Activated T-cell treated with anti-CD3 and anti-CD28 coated beads, Interleukin-2, amount 50 U/mL, for 24 hours (primary cell): ENCODE data around the gene GOSR2.
A peak's percentile ranks its signal among the peaks of the same experiment; 100 is the strongest.
"Not testable (repeated sequence)": the region's sequence is repeated elsewhere in the genome, so short reads cannot be mapped to it uniquely, and the experiment has no call there.

Experiments used
- DNase-seq: peaks from one replicate; pipeline ENCODE4 v3.0.0-alpha.2; 2020
- H3K27ac Mint-ChIP-seq: 2 replicates; pipeline ENCODE4 v1.8.0; 2020; ENCODE audit warnings: mild to moderate bottlenecking, mixed read lengths
- H3K27me3 Mint-ChIP-seq: 2 replicates; pipeline ENCODE4 v1.8.0; 2020; ENCODE audit warnings: mixed read lengths
- H3K36me3 Mint-ChIP-seq: 2 replicates; pipeline ENCODE4 v1.8.0; 2020; ENCODE audit warnings: low read depth, mixed read lengths
- H3K4me1 Mint-ChIP-seq: 2 replicates; pipeline ENCODE4 v1.8.0; 2020; ENCODE audit warnings: low read depth, mixed read lengths
- H3K4me3 Mint-ChIP-seq: 2 replicates; pipeline ENCODE4 v1.8.0; 2020; ENCODE audit warnings: mild to moderate bottlenecking, moderate library complexity, mixed read lengths
- H3K9me3 Mint-ChIP-seq: 2 replicates; pipeline ENCODE4 v1.8.0; 2020; ENCODE audit warnings: mixed read lengths

Gene GOSR2

DNA sequence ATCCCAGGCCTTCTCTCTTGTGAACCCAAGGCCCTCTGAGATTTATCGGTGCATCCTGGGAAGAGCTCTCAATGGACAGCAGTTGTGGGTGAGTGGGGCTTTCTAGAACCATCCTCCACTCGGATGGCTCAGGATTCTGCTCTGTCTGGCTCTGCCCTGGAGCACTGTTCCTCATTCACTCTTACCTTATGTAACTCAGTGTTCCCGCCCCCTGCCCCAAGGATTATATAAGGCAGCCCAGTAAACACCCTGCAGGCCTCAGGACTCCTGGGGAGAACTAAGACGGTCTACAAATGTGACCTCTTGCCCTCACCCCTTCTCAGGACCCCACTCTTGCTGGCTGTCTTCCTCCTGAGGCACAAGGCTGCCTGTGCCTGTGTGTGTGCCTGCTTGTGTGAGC lies 52.3 kb downstream of the GOSR2 start:
- no peaks in the 10 kb centered on the region for H3K36me3 Mint-ChIP-seq
- no peaks in the 10 kb centered on the region for H3K9me3 Mint-ChIP-seq
- no peak overlapping the region for H3K4me3 Mint-ChIP-seq
- no peak overlapping the region for H3K27ac Mint-ChIP-seq
- H3K4me1 Mint-ChIP-seq: peaks cover 14% of the 10 kb centered on the region
- no peak for DNase-seq
- H3K27me3 Mint-ChIP-seq: peaks cover 35% of the 10 kb centered on the region

DNA sequence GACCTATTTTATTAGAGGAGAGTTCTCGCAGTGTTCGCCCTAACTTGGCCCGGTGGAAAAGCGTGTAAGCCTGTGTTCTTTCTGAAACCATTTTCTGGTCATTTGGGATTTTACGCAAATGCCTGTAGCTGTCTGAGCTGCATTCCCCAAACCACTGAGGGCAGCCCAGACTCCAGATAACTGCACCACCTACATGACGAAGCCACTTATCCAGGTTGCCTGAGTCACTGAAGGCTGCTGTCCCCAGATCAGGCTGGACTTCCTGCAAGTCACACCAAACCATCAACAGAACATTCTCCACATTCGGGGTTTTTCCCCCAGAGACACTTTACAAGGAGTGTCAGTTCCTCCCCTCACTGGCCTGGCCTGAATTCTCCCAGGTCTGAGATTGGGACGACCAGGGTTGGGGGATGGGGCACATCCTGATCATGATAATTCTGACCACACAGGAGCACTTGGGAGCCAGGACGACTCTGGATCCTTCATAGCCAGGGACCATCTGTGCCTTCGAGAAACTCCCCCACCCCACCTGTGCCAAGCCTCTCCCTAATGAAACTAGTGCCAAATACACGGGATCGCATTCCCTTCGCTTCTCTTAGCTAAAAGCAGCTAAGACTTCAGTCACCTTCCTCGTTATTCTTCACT lies 53.8 kb downstream of the GOSR2 start:
- DNase-seq: no peak
- H3K9me3 Mint-ChIP-seq: no peaks in the 10 kb centered on the region
- H3K27me3 Mint-ChIP-seq: peaks cover 44% of the 10 kb centered on the region
- H3K36me3 Mint-ChIP-seq: no peaks in the 10 kb centered on the region
- H3K4me1 Mint-ChIP-seq: peaks cover 14% of the 10 kb centered on the region
- H3K27ac Mint-ChIP-seq: no peak overlapping the region
- no peak overlapping the region for H3K4me3 Mint-ChIP-seq

DNA sequence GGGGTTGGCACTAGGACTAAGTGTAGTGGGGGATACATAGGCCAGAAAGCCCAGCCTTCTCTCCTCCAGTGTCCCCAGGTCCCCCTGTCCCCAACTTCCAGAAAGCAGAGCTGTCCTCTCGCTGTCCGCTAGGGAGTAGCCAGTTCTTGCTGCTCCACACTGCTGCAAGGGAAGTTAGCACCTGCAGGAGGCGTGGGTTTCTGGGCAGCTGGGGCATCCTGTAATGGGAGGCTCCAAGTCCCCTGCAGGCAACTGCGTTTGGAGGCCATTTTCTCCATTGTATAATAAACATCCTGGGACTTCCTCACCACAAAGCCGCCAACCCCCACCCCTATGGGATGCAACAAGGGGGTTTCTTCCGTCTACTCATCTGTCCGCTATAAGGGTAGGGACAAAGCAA lies 54.4 kb downstream of the GOSR2 start:
- no peaks in the 10 kb centered on the region for H3K36me3 Mint-ChIP-seq
- no peak overlapping the region for H3K4me3 Mint-ChIP-seq
- DNase-seq: no peak
- H3K27ac Mint-ChIP-seq: no peak overlapping the region
- no peaks in the 10 kb centered on the region for H3K9me3 Mint-ChIP-seq
- H3K27me3 Mint-ChIP-seq: peaks cover 44% of the 10 kb centered on the region
- peaks cover 14% of the 10 kb centered on the region for H3K4me1 Mint-ChIP-seq

DNA sequence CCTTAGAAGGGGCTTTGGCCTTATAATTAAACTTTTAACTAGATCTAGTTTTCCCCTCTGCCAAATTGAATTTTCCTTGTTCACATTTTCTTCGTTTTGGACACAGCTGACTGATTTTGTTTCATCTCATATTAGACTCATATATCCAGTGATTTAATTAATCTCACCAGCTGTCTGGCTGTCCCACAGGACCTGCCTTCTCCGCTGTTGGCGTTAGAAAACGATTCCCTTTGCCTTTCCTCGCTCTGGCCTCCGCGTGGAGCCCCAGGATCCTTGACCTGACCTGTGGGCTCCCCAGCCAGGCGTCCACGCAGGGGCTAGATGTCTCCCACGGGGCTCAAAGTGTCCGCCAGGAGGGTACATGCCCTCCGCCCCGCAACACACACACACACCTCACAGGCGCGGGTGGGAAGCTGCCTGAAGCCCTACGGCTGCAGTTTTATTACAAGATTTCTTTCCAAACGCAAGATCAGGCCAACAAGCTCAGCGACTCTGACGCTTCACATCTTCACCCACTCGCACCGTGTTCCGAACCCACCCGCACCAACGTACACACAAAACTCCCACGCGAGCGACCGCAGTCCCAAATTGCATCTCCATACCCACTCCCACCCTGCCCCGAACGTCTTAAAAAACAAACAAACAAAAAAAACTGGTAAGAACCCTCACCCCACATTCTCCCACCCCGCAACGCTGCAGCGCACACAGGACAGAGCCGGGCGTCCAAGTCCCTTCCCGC lies 55.0 kb downstream of the GOSR2 start:
- Mint-ChIP-seq H3K36me3 (no peaks in the 10 kb centered on the region), H3K4me1 (peaks cover 14% of the 10 kb centered on the region), H3K27me3 (peaks cover 48% of the 10 kb centered on the region), H3K4me3 (peak overlapping the region; percentile 61), H3K9me3 (no peaks in the 10 kb centered on the region), H3K27ac (no peak overlapping the region)
- DNase-seq: no peak

DNA sequence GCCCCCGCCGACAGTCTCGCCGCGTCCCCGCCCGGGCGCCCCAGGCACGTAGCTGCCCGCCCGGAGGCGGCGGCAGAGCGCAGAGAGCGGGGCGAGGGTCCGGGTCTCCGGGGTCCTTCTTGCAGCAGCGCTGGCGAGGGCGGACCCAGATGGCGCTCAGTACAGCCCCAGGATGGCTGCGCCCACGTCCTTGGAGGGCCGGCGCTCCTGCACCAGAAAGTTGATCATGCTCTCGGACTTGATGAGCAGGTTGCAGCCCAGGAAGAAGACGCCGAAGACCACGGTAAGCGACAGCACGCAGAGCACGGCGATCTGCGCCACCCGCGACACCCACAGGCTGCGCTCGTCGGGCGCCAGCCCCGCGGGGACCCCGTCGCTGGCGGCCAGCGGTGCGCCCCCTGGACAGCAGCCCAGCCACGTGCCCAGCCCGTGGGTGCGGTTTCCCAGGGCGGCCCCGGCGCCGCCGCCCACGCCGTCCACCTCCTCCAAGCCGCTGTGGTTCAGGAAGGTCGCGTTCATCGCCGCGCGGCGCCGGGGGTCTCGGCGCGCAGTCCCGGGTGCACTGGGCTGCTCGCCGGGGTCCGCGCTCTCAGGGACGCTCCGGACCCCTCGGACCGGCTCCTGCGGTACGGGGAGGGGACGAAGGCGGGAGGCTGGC lies 55.7 kb downstream of the GOSR2 start:
- peaks cover 48% of the 10 kb centered on the region for H3K27me3 Mint-ChIP-seq
- H3K9me3 Mint-ChIP-seq: no peaks in the 10 kb centered on the region
- H3K27ac Mint-ChIP-seq: no peak overlapping the region
- H3K4me1 Mint-ChIP-seq: peaks cover 14% of the 10 kb centered on the region
- peak overlapping the region; percentile 61 for H3K4me3 Mint-ChIP-seq
- H3K36me3 Mint-ChIP-seq: no peaks in the 10 kb centered on the region
- peak; percentile 48 for DNase-seq

DNA sequence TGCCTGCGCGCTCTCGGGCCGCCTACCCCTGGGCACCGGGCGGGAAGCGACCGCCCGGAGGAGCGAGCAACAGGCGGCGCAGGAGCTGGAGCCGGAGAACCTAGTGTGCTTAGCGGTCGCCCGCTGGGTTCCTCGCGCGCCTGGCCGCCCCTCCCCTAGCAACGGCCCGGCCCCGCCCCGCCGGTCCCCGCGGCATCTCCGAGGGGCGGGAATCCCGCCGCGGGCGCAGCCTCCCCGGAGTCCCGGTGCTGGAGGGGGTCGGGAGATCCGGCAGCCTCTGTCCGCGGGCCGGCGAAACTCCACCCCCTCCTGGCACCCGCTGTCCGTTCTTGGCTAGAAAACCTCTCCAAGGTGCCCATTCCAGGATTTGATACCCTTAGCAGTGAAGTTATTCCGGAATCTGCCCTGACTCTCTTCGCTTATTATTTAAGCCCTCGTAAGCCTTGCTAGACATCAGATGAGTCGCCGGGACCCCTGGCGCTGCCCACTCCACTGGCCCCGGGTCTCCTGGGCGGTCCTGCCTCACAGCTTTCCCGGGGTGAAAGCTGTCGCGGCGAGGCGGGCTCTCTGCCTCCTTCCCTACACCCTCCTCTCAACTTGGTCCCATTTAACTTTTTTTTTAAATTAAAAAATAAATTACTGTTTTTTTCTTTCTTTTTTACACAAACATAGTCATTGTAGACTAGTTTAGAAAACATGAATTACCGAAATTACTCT lies 56.3 kb downstream of the GOSR2 start, which contains the start of gene RPRML:
TSS of gene RPRML (minus strand) at position 107 of the 717 bp plus-strand sequence. CDS start 246 bp downstream, outside the sequence.
- peak within 1 kb of the TSS; percentile 65 for H3K4me3 Mint-ChIP-seq
- DNase-seq: peak; percentile 68
- H3K4me1 Mint-ChIP-seq: peaks cover 14% of the 10 kb centered on the region
- H3K27ac Mint-ChIP-seq: no peak within 1 kb of the TSS
- H3K27me3 Mint-ChIP-seq: peaks cover 48% of the 10 kb centered on the region
- H3K9me3 Mint-ChIP-seq: no peaks in the 10 kb centered on the region
- H3K36me3 Mint-ChIP-seq: no peaks in the 10 kb centered on the region

DNA sequence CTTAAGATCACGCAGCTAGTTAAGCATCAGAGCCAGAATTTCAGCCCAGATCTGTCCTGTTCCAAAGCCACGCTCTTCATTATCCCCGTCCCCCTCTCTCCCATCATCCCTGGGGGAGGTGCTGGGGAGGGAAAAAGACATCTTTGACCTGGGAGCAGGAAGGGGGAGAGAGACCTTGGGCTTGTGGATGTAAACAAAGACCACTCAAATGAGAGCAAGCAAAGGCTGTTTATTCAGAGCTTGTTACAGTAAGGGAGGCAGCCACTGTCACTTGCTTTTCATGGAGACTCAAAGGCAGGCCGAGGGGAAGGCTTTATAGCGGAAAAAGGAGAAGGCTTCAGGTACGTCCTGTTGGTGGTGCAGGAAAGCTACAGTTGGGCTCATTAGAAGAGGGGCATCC lies 59.6 kb downstream of the GOSR2 start:
- H3K27ac Mint-ChIP-seq: no peak overlapping the region
- H3K4me1 Mint-ChIP-seq: peaks cover 14% of the 10 kb centered on the region
- no peak for DNase-seq
- no peak overlapping the region for H3K4me3 Mint-ChIP-seq
- H3K36me3 Mint-ChIP-seq: no peaks in the 10 kb centered on the region
- H3K9me3 Mint-ChIP-seq: no peaks in the 10 kb centered on the region
- H3K27me3 Mint-ChIP-seq: peaks cover 32% of the 10 kb centered on the region

DNA sequence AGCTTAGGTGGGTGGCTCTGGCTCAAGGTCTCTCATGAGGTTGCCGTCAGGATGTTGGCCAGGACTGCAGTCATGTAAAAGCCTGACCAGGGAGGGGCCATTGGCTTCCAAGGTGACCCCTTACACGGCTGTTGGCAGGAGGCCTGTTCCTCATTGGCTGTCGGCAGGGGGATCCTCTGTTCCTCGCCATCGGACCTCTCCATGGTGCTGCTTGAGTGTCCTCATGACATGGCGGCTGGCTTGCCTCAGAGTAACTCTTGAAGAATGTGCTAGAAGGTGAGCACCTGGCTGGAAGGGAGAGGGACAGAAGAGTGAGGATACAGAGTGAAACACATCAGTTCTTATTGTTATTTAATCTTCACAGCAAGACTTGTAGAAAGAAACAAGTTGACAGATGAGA lies 60.8 kb downstream of the GOSR2 start:
- no peaks in the 10 kb centered on the region for H3K36me3 Mint-ChIP-seq
- no peak overlapping the region for H3K27ac Mint-ChIP-seq
- no peaks in the 10 kb centered on the region for H3K9me3 Mint-ChIP-seq

DNA sequence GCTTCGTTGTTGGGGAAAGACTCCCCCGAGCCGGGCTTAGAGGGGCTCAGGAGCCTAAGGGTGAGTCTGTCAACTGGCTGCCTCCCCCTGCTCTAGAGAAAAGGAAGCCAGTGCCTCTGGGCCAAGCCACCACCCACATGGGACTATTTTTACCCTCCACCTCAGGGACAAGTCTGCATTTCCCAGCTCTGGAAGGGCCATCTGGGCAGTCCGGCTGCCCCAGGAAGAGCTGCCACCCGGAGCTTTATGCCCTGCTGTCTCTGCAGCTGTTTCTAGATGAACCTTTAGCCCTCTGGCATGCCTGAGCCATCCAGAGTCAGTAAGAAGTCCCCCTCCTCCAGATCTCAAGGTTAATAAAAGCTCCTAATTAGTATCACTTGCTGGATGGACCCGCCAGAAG lies 61.4 kb downstream of the GOSR2 start:
- no peaks in the 10 kb centered on the region for H3K9me3 Mint-ChIP-seq

More for the DNA sequence above, 60.8 kb downstream of the GOSR2 start:
- H3K4me3 Mint-ChIP-seq: no peak overlapping the region
- H3K4me1 Mint-ChIP-seq: peaks cover 6% of the 10 kb centered on the region
- no peak for DNase-seq
- peaks cover 22% of the 10 kb centered on the region for H3K27me3 Mint-ChIP-seq

DNA sequence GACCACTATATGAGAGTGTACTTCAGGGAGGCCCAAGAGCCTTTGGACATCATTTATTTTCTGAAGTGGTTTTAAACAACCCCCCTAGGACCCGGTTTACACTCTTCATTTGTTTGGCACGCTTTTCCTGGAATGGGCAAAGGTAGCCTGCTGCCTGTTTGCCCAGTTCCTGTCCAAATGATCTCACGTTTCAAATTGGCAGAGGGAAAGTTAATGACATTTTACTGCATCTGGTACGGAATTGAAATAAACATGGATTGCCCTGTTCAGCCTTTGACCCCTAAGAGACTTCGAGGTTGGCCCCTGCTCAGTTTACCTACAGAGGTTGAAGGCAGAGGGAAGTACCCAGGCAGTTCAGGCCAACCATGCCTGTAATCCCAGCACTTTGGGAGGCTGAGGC lies 61.9 kb downstream of the GOSR2 start:
- Mint-ChIP-seq H3K4me3 (no peak overlapping the region), H3K27ac (no peak overlapping the region)

More for the DNA sequence above, 61.4 kb downstream of the GOSR2 start:
- peaks cover 6% of the 10 kb centered on the region for H3K4me1 Mint-ChIP-seq
- no peak for DNase-seq
- H3K27me3 Mint-ChIP-seq: peaks cover 22% of the 10 kb centered on the region
- H3K36me3 Mint-ChIP-seq: no peaks in the 10 kb centered on the region
- no peak overlapping the region for H3K27ac Mint-ChIP-seq
- H3K4me3 Mint-ChIP-seq: no peak overlapping the region

DNA sequence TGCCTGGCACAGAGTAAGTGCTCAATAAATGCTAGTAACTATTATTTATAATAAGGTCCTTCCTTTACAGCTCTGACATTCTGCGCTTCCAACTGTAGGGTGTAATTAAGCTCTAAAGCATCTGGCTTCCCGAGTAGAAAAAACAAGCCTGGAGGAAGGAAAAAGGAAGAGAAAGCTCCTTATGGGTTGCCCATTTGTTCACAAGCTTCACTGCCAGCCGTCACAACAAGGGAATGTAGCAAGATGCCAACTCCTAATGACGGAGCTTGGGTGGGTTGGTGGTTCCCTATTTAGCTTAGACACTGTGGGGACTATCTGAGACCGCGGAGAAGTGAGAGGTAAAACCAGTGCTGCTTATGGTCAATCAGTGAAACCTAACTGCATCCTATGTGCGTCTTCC lies 63.4 kb downstream of the GOSR2 start:
- DNase-seq: no peak

More for the DNA sequence above, 61.9 kb downstream of the GOSR2 start:
- H3K9me3 Mint-ChIP-seq: no peaks in the 10 kb centered on the region
- H3K36me3 Mint-ChIP-seq: no peaks in the 10 kb centered on the region
- H3K4me1 Mint-ChIP-seq: peaks cover 2% of the 10 kb centered on the region
- peaks cover 17% of the 10 kb centered on the region for H3K27me3 Mint-ChIP-seq
- DNase-seq: no peak

DNA sequence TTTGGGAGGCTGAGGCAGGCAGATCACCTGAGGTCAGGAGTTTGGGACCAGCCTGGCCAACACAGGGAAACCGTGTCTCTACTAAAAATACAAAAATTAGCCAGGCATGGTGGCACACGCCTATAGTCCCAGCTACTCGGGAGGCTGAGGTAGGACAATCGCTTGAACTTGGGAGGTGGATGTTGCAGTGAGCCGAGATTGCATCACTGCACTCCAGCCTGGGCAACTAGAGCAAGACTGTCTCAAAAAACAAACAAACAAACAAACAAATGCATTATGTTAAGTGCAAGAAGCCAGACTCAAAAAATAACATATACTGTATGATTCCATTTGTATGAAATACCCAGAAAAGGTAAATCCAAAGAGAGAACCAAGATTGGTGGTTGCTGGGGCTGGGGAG lies 65.0 kb downstream of the GOSR2 start:
- not testable (repeated sequence) for DNase-seq, H3K9me3 Mint-ChIP-seq, H3K4me3 Mint-ChIP-seq, H3K4me1 Mint-ChIP-seq, H3K27ac Mint-ChIP-seq, H3K27me3 Mint-ChIP-seq, H3K36me3 Mint-ChIP-seq

More for the DNA sequence above, 63.4 kb downstream of the GOSR2 start:
- Mint-ChIP-seq H3K4me3 (no peak overlapping the region), H3K27me3 (peaks cover 5% of the 10 kb centered on the region), H3K36me3 (no peaks in the 10 kb centered on the region), H3K4me1 (no peaks in the 10 kb centered on the region), H3K9me3 (no peaks in the 10 kb centered on the region), H3K27ac (no peak overlapping the region)

DNA sequence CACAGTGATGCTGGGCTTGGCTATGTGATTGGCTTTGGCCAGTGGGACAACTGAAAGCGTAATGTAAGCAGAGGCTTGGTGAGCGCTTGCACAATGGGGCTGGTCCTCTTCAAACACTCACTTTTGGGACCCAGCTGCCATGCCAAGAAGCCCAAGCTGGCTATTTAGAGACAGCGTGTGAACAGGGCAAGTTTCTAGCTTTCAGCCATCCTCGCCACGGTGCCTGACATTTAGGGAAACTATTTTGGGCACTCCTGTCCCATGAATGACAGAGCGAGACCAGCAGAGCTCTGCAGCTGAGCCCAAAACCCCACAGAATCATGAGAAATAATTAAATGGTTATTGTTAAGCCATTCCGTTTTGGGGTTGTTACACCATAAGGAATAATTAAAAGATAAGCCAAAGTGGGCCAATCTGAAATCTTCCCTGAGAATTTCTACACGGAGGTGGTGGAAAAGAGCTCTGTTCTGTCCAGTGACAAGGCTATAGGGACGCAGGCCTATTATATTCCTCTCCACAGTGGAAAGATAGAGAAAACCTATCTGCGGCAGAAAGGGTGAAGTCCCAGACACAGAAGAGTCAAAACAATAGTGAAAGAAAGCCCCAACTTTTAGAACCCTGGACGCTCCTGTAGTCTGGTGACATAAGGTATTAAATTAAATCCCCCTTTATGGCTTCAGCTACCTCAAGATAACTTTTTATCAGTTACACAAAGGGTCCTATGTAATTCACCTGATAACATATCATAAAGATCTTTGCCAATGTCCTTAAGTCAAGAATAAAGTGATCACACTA lies 66.9 kb downstream of the GOSR2 start:
- H3K27ac Mint-ChIP-seq: no peak overlapping the region

DNA sequence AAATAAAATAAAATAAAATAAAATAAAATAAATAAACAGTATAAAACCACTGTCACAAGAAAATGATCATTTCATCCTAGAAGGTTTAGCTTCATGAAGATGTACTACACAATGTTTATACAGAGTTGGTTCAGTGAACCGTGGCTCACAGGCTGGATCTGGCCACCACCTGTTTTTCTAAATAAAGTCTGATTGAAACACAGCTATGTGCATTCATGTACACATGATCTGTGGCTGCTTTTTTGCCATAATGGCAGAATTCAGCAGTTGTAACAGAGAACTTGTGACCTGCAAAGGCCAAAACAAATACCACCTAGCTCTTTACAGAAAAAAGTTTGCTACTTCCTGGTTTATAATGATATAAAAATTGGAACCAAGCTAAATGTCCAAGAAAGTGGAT lies 68.7 kb downstream of the GOSR2 start:
- Mint-ChIP-seq H3K4me3 (no peak overlapping the region), H3K36me3 (no peaks in the 10 kb centered on the region), H3K27ac (no peak overlapping the region), H3K9me3 (no peaks in the 10 kb centered on the region), H3K27me3 (no peaks in the 10 kb centered on the region), H3K4me1 (no peaks in the 10 kb centered on the region)
- DNase-seq: no peak

More for the DNA sequence above, 66.9 kb downstream of the GOSR2 start:
- H3K27me3 Mint-ChIP-seq: no peaks in the 10 kb centered on the region
- H3K4me1 Mint-ChIP-seq: no peaks in the 10 kb centered on the region
- H3K4me3 Mint-ChIP-seq: no peak overlapping the region
- no peaks in the 10 kb centered on the region for H3K9me3 Mint-ChIP-seq
- H3K36me3 Mint-ChIP-seq: no peaks in the 10 kb centered on the region
- DNase-seq: no peak
